Effector memory CD4-positive, alpha-beta T cell (primary cell): ENCODE measurements around the gene PPP2R5B.

Experiments used
- DNase-seq, 3 donors: peaks; one replicate each; pipeline ENCODE4 v3.0.0-alpha.2; 2020
- H3K27ac ChIP-seq: 2 replicates; pipeline ENCODE4 v1.7.0; 2013; ENCODE audit warnings: mild to moderate bottlenecking, low read length, moderate library complexity; ENCODE audit not compliant: insufficient read depth, poor library complexity, severe bottlenecking
- H3K27me3 ChIP-seq: replicated peaks from 2 replicates; pipeline ENCODE4 v1.7.0; 2013; ENCODE audit warnings: mild to moderate bottlenecking, low read length; ENCODE audit not compliant: insufficient read depth, control insufficient read depth, poor library complexity, severe bottlenecking
- H3K36me3 ChIP-seq: 2 replicates; pipeline ENCODE4 v1.7.0; 2013; ENCODE audit warnings: mild to moderate bottlenecking, low read length, moderate library complexity; ENCODE audit not compliant: control insufficient read depth, insufficient read depth
- H3K4me1 ChIP-seq: 2 replicates; pipeline ENCODE4 v1.7.0; 2013; ENCODE audit warnings: low read length, mild to moderate bottlenecking; ENCODE audit not compliant: control insufficient read depth, insufficient read depth, poor library complexity, severe bottlenecking
- H3K4me3 ChIP-seq: 2 replicates; pipeline ENCODE4 v1.7.0; 2013; ENCODE audit warnings: low read length, low read depth, mild to moderate bottlenecking; ENCODE audit not compliant: insufficient read depth, poor library complexity, severe bottlenecking
- H3K9me3 ChIP-seq: 2 replicates; pipeline ENCODE4 v1.7.0; 2013; ENCODE audit warnings: mild to moderate bottlenecking, low read length, moderate library complexity; ENCODE audit not compliant: control insufficient read depth

Gene PPP2R5B

DNA sequence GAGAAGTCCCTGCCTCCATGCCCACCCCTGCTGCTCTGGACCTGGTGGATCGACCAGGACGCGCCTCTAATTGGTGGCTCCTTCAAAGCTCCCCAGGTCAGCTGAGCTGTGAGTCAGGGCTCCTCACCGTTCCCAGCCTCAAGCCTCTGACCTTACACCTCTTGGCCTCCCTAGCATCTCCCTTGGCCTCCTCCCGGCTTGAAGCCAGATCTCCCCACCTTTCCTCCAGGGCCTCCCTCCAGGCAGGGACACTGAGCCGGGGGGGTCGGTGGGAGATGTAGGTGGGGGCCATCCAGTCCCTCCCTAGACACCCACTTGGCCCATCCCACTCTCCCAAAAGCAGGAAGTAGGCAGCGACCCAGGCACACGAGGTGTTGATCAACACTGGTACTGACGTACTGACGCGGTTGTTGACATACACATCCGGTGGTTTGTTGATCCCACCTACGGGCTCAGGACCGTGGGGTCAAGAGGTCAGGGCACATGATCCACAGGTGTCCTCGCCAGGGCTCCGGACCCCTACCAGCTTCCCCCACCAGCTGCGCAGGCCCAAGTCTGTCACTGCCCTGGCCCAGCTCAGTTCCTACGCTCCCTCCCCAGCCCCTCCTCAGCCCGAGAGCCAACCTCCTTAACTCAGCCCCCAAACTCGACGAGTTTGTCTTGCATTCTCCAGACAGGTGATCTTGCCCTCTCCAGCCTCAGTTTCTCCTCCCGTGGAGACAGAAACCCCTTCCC lies 8.3 kb upstream of the PPP2R5B start:
- Histone ChIP-seq H3K36me3 (peaks cover 34% of the 10 kb centered on the region), H3K4me3 (peak overlapping the region; percentile 90), H3K9me3 (no peaks in the 10 kb centered on the region), H3K27ac (peak overlapping the region; percentile 81), H3K4me1 (peaks cover 17% of the 10 kb centered on the region), H3K27me3 (no peaks in the 10 kb centered on the region)
- DNase-seq, result peak; percentile 28 to 50 (median 28)

DNA sequence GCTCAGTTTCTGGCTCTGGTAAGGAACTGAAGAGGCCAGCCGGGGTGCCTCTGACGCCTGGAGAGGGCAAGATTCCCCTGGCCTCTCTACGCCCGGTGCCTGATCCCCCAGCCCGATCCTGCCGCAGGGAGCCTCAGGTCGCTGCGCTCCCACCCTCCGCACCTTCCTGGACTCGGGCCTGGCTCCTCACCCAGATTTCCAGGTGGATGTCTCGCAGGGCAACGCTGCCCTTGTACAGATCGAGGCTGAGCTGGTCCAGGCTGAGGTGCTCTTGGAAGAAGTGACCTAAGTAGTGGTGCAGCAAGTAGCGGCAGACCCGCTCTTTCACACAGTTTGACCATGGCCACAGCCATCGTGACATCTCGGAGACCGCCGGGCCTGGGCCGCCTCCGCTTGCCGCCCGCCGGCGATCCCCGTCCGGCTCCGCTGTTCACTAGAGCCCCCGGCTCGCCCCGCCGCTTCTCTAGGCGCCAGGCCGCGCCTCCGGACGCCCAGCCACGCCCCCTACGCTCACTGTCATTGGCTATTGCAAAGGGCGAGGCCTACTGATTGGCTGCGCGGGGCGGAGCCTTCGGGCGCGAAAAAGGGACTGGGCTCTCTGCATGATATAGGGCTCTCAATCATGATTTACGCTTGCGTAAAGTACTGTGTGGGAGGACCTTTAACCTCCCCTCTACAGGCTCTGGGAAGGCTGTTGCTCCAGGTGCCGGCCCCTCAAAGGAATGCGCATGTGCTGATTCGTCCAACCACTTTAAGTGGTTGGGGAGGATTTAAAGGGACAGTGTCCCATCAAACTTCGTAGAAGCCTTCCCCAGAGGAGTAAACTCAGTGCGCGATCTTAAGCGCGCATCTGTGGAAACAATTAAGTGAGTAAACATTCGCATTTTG lies 7.5 kb upstream of the PPP2R5B start, which contains the start of gene ATG2A:
TSS of gene ATG2A (minus strand) at position 435 of the 888 bp plus-strand sequence. CDS start at position 361, 74 bp downstream.
- H3K27me3 ChIP-seq, result no peaks in the 10 kb centered on the region
- DNase-seq, result peak; percentile 97 to 98 (median 98)

DNA sequence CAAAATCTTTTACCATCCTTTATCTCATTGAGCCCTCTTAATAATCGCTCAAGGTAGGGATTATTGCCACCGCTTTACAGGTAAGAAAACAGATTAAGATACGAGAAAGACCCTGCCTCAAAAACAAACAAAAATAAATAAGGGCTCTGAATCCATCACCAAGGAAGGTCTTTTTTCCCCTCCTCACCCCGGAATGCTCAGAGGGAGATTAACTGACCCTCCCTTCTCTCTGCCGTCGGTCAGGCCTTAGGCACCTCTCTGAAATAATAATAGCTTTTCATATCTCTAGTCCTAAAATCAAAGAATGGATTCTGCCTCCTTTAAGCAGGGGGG lies 6.9 kb upstream of the PPP2R5B start:
- peaks cover 19% of the 10 kb centered on the region for H3K36me3 ChIP-seq
- peak overlapping the region; percentile 48 for H3K27ac ChIP-seq

More for the DNA sequence above, 7.5 kb upstream of the PPP2R5B start, which contains the start of gene ATG2A:
- no peaks in the 10 kb centered on the region for H3K9me3 ChIP-seq
- H3K4me1 ChIP-seq, result peaks cover 17% of the 10 kb centered on the region
- peak within 1 kb of the TSS; percentile 90 for H3K4me3 ChIP-seq
- H3K36me3 ChIP-seq, result peaks cover 26% of the 10 kb centered on the region
- peak within 1 kb of the TSS; percentile 81 for H3K27ac ChIP-seq

DNA sequence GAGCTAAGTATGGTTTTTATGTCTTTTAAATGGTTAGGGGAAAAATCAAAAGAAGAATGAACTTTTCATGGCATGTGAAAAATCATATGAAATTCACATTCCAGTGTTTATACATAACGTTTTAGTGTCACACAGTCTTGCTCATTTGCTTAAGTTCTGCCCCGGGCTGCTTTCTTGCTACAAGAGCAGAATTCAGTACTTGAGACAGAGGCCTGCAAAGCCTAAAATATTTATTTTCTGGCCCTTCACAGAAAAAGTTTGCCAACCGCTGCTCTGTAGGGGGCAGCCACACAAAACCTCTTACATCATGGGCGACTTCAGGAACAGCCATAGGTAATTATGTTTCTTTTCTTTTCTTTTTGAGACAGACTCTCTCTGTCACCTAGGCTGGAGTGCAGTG lies 6.5 kb upstream of the PPP2R5B start:
- no peaks in the 10 kb centered on the region for H3K9me3 ChIP-seq
- H3K4me1 ChIP-seq, result peaks cover 17% of the 10 kb centered on the region
- peaks cover 16% of the 10 kb centered on the region for H3K36me3 ChIP-seq
- no peak overlapping the region for H3K4me3 ChIP-seq
- no peaks in the 10 kb centered on the region for H3K27me3 ChIP-seq
- DNase-seq, result no peak
- peak overlapping the region; percentile 48 for H3K27ac ChIP-seq

More for the DNA sequence above, 6.9 kb upstream of the PPP2R5B start:
- Histone ChIP-seq H3K4me1 (peaks cover 17% of the 10 kb centered on the region), H3K4me3 (peak overlapping the region; percentile 34), H3K9me3 (no peaks in the 10 kb centered on the region), H3K27me3 (no peaks in the 10 kb centered on the region)
- no peak for DNase-seq

DNA sequence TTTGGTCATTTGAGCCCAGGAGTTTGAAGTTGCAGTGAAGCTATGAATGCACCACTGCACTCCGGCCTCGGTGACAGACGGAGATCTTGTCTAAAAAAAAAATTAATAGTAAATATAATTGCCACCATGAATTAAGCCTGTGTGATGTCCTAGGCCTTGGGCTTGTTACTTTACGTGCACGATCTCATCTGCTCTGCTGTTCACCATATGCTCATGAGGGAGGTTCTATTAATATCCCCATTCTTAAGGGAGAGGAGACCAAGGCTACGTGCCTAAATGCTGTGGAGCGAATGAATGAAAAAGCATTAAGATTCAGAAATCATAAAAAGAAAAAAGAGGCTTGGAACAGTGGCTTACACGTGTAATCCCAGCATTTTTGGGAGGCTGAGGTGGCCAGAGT lies 4.9 kb upstream of the PPP2R5B start:
- H3K4me3 ChIP-seq, result no peak overlapping the region
- H3K4me1 ChIP-seq, result peaks cover 21% of the 10 kb centered on the region
- H3K27ac ChIP-seq, result no peak overlapping the region
- no peak for DNase-seq
- no peaks in the 10 kb centered on the region for H3K9me3 ChIP-seq
- no peaks in the 10 kb centered on the region for H3K27me3 ChIP-seq
- no peaks in the 10 kb centered on the region for H3K36me3 ChIP-seq

DNA sequence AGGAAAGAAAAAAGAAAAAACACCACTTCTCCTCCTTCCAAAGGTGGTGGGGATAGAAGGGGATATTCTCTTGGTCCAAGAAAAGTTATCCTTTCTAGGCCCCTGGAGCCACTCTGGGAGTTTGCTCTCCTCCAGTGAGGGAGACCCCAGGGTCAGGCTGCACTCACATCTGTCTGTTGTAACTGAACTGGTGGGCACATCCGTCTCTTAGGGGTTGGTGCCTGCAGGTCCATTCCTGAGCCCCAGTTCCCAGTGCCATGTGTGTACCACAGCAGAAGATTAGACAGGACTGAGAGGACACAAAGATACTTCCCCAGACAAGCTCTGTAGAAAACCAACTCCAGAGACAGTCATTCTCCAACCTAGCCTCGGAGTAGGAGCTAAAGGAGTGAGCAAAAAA lies 4.4 kb upstream of the PPP2R5B start:
- H3K9me3 ChIP-seq, result no peaks in the 10 kb centered on the region
- no peaks in the 10 kb centered on the region for H3K27me3 ChIP-seq
- DNase-seq, result no peak
- H3K27ac ChIP-seq, result no peak overlapping the region
- no peak overlapping the region for H3K4me3 ChIP-seq
- no peaks in the 10 kb centered on the region for H3K36me3 ChIP-seq
- peaks cover 24% of the 10 kb centered on the region for H3K4me1 ChIP-seq

DNA sequence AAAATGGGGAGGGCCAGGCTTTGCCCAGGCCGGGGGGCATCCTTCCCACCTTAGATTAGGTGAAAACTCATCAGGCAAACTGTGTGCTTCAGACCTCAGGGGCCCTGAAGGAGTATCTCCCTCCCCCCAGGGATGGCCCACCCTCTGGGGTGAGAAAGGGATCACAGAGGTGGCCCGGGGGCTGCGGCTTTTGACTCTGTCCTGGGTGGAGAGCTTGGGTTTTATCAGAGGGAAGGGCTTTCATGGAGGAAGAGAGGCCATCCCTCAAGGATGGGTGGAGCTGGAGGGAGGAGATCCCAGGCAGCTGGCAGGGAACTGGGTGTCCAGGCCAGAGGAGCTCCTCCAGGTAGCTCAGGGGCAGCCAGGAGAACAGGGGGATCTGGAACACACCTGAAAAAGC lies 3.1 kb upstream of the PPP2R5B start:
- no peak overlapping the region for H3K27ac ChIP-seq
- no peak for DNase-seq
- H3K4me1 ChIP-seq, result peaks cover 21% of the 10 kb centered on the region
- H3K27me3 ChIP-seq, result no peaks in the 10 kb centered on the region
- no peaks in the 10 kb centered on the region for H3K36me3 ChIP-seq
- H3K9me3 ChIP-seq, result no peaks in the 10 kb centered on the region
- no peak overlapping the region for H3K4me3 ChIP-seq

DNA sequence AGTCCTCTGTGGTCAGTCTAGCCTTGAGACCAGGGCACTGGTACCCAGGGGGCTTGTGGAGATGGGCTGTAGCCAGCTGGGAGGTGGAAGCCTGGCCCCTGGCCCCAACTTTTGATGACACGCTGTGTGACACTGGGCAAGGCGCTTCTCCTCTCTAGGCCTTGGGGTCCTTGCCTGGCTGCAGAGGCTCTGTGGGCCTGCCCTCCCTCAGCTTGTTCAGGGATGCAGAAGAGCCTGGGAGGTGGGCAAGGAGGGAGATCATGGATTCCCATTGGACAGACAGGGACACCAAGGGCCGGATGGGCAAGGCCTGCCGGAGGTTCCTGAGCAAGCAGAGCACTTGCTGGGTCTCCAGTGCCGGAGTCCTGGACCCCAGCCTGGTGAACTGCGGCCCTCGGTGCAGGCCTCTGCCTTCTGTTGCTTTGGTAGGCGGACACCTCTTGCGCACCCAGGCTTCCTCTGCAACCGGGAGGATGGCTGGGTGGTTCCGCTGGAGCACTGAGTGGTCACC lies 1.3 kb upstream of the PPP2R5B start:
- H3K4me3 ChIP-seq, result no peak overlapping the region
- H3K27me3 ChIP-seq, result no peaks in the 10 kb centered on the region
- H3K36me3 ChIP-seq, result peaks cover 2% of the 10 kb centered on the region
- no peak for DNase-seq
- no peak overlapping the region for H3K27ac ChIP-seq
- H3K9me3 ChIP-seq, result no peaks in the 10 kb centered on the region
- peaks cover 16% of the 10 kb centered on the region for H3K4me1 ChIP-seq

DNA sequence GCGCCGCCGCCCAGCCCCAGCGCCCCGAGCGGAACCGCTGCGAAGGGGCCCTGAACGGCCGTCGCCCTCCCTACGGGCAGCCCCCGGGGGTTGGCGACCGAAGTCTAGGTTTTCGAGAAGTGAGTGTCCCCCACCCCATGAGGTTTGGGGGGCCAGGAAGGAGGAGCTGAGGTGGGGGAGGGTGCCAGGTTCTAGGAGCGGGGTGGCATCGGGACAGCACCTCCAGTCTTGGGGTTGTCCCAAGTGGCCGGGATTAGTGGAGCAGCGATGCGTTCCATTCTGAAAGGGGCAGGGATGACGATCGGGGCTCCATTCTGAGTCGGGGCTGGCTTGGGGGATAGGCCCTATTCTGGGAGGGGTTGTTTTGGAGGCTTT lies 408 bp downstream of the PPP2R5B start:
- peaks cover 16% of the 10 kb centered on the region for H3K4me1 ChIP-seq
- H3K36me3 ChIP-seq, result peaks cover 5% of the 10 kb centered on the region
- H3K27ac ChIP-seq, result peak overlapping the region; percentile 85
- no peak for DNase-seq
- no peaks in the 10 kb centered on the region for H3K9me3 ChIP-seq
- peak overlapping the region; percentile 90 for H3K4me3 ChIP-seq
- H3K27me3 ChIP-seq, result no peaks in the 10 kb centered on the region
